OCI-LY3 (cell line): ENCODE data around the gene NUDT19.

Source experiments
- EZH2phosphoT487 ChIP-seq: fragments of 200-600 bp; shearing (Covaris generic); IDR thresholded peaks from 2 replicates; pipeline ENCODE4 v1.6.1; 2018; ENCODE audit warnings: antibody characterized with exemption, mixed run types, low read depth
- TF ChIP-seq, protein P1 (sequence below): fragments of 200-600, 300-600 bp; sonication (generic); IDR thresholded peaks from 2 replicates; pipeline ENCODE4 v1.5.1; 2014; ENCODE audit warnings: antibody characterized with exemption, low read length, low read depth

DNA sequence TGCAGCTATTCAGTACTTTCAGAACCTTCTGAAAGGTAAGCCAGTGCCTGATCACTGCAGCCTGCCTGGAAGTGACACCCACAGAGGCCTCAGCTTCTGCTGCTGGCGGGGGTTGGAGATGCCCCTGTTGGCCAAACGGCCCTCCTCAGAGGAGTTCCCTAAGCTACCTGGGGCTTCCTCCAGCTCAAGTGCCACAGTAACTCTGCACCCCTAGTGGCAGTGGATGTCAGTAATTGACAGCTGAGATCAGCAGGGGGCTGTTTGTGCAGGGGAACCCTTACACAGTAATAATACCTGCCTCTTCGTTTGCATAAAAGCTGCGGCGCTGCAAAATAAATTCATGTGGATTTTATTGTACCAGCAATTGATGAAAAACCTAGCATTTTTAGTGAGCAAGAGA lies 56.9 kb downstream of the NUDT19 start:
- TF ChIP-seq, protein P1, sequence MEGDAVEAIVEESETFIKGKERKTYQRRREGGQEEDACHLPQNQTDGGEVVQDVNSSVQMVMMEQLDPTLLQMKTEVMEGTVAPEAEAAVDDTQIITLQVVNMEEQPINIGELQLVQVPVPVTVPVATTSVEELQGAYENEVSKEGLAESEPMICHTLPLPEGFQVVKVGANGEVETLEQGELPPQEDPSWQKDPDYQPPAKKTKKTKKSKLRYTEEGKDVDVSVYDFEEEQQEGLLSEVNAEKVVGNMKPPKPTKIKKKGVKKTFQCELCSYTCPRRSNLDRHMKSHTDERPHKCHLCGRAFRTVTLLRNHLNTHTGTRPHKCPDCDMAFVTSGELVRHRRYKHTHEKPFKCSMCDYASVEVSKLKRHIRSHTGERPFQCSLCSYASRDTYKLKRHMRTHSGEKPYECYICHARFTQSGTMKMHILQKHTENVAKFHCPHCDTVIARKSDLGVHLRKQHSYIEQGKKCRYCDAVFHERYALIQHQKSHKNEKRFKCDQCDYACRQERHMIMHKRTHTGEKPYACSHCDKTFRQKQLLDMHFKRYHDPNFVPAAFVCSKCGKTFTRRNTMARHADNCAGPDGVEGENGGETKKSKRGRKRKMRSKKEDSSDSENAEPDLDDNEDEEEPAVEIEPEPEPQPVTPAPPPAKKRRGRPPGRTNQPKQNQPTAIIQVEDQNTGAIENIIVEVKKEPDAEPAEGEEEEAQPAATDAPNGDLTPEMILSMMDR = peak; percentile 37
- no peak for TF ChIP-seq EZH2phosphoT487
